Adipocyte (in vitro differentiated cells): Measurements from ENCODE around the gene ZNF69.
"Not testable (repeated sequence)": the region's sequence is repeated elsewhere in the genome, so short reads cannot be mapped to it uniquely, and the experiment has no call there.

Experiments
- DNase-seq: peaks from one replicate; pipeline ENCODE4 v3.0.0-alpha.2; 2015; ENCODE audit warnings: low read depth
- H3K27me3 ChIP-seq: replicated peaks from 2 replicates; pipeline ENCODE4 v1.7.0; 2013; ENCODE audit warnings: mild to moderate bottlenecking, low read length, moderate library complexity; ENCODE audit not compliant: control insufficient read depth, insufficient read depth
- H3K36me3 ChIP-seq: 2 replicates; pipeline ENCODE4 v1.7.0; 2013; ENCODE audit warnings: low read length, mild to moderate bottlenecking, moderate library complexity; ENCODE audit not compliant: control insufficient read depth, insufficient read depth, severe bottlenecking
- H3K4me1 ChIP-seq: 2 replicates; pipeline ENCODE4 v1.7.0; 2013; ENCODE audit warnings: mild to moderate bottlenecking, low read length, moderate library complexity; ENCODE audit not compliant: control insufficient read depth, insufficient read depth
- H3K4me3 ChIP-seq: 2 replicates; pipeline ENCODE4 v1.7.0; 2013; ENCODE audit warnings: mild to moderate bottlenecking, low read length, moderate library complexity
- H3K9ac ChIP-seq: 2 replicates; pipeline ENCODE4 v1.7.0; 2013; ENCODE audit warnings: mild to moderate bottlenecking, low read length, moderate library complexity
- H3K9me3 ChIP-seq: 2 replicates; pipeline ENCODE4 v1.7.0; 2013; ENCODE audit warnings: mild to moderate bottlenecking, low read length, moderate library complexity; ENCODE audit not compliant: control insufficient read depth

Gene ZNF69

GRCh38 chr19:11868188-11868587 is 19.4 kb upstream of the ZNF69 start:
- H3K9ac ChIP-seq: no peak overlapping the region
- H3K36me3 ChIP-seq: peaks cover 24% of the 10 kb centered on the region
- DNase-seq: no peak
- peaks cover 86% of the 10 kb centered on the region for H3K9me3 ChIP-seq
- peak overlapping the region; percentile 51 for H3K4me3 ChIP-seq
- no peaks in the 10 kb centered on the region for H3K27me3 ChIP-seq
- no peaks in the 10 kb centered on the region for H3K4me1 ChIP-seq

- no peaks in the 10 kb centered on the region for H3K27me3 ChIP-seq
- no peaks in the 10 kb centered on the region for H3K4me1 ChIP-seq
- peaks cover 51% of the 10 kb centered on the region for H3K9me3 ChIP-seq
- DNase-seq: no peak
- H3K4me3 ChIP-seq: no peak overlapping the region
- H3K36me3 ChIP-seq: peaks cover 14% of the 10 kb centered on the region
- H3K9ac ChIP-seq: no peak overlapping the region
Measured at GRCh38 chr19:11872624-11873023, 15.0 kb upstream of the ZNF69 start.

GRCh38 chr19:11873762-11874161 is 13.8 kb upstream of the ZNF69 start:
- Histone ChIP-seq H3K9ac (no peak overlapping the region), H3K27me3 (no peaks in the 10 kb centered on the region), H3K36me3 (peaks cover 3% of the 10 kb centered on the region), H3K4me1 (no peaks in the 10 kb centered on the region), H3K4me3 (no peak overlapping the region), H3K9me3 (peaks cover 40% of the 10 kb centered on the region)
- no peak for DNase-seq

- H3K27me3 ChIP-seq: peaks cover 15% of the 10 kb centered on the region
- not testable (repeated sequence) for H3K4me1 ChIP-seq, H3K4me3 ChIP-seq, H3K9ac ChIP-seq, H3K9me3 ChIP-seq, H3K36me3 ChIP-seq
- DNase-seq: peak; percentile 35
Measured at GRCh38 chr19:11879687-11880266, 7.8 kb upstream of the ZNF69 start.

- Histone ChIP-seq H3K27me3 (peaks cover 15% of the 10 kb centered on the region), H3K4me3 (no peak overlapping the region), H3K9ac (no peak overlapping the region), H3K4me1 (peaks cover 5% of the 10 kb centered on the region), H3K36me3 (no peaks in the 10 kb centered on the region), H3K9me3 (no peaks in the 10 kb centered on the region)
- DNase-seq: no peak
Measured at GRCh38 chr19:11880598-11880997, 7.0 kb upstream of the ZNF69 start.

- no peaks in the 10 kb centered on the region for H3K9me3 ChIP-seq
- H3K4me3 ChIP-seq: peak overlapping the region; percentile 7
- peaks cover 15% of the 10 kb centered on the region for H3K27me3 ChIP-seq
- no peak overlapping the region for H3K9ac ChIP-seq
- H3K4me1 ChIP-seq: peaks cover 5% of the 10 kb centered on the region
- no peaks in the 10 kb centered on the region for H3K36me3 ChIP-seq
- DNase-seq: peak; percentile 83
Measured at GRCh38 chr19:11881151-11881800, 6.3 kb upstream of the ZNF69 start.

- Histone ChIP-seq H3K9ac (no peak overlapping the region), H3K4me1 (peaks cover 9% of the 10 kb centered on the region), H3K4me3 (no peak overlapping the region), H3K36me3 (no peaks in the 10 kb centered on the region), H3K9me3 (no peaks in the 10 kb centered on the region), H3K27me3 (peaks cover 15% of the 10 kb centered on the region)
- DNase-seq: no peak
Measured at GRCh38 chr19:11882606-11883005, 5.0 kb upstream of the ZNF69 start.

GRCh38 chr19:11887234-11887610 is 360 bp upstream of the ZNF69 start:
- Histone ChIP-seq H3K36me3 (no peaks in the 10 kb centered on the region), H3K4me1 (peaks cover 17% of the 10 kb centered on the region), H3K9me3 (no peaks in the 10 kb centered on the region), H3K4me3 (peak overlapping the region; percentile 93), H3K9ac (peak overlapping the region; percentile 88), H3K27me3 (peaks cover 8% of the 10 kb centered on the region)
- no peak for DNase-seq

- H3K4me1 ChIP-seq: peaks cover 13% of the 10 kb centered on the region
- H3K9ac ChIP-seq, DNase-seq, H3K4me3 ChIP-seq, H3K27me3 ChIP-seq, H3K9me3 ChIP-seq, H3K36me3 ChIP-seq: not testable (repeated sequence)
Measured at GRCh38 chr19:11889901-11890300, 2.3 kb downstream of the ZNF69 start.

GRCh38 chr19:11890634-11891033 is 3.1 kb downstream of the ZNF69 start:
- DNase-seq: no peak
- Histone ChIP-seq H3K9ac (no peak overlapping the region), H3K9me3 (no peaks in the 10 kb centered on the region), H3K27me3 (no peaks in the 10 kb centered on the region), H3K36me3 (no peaks in the 10 kb centered on the region), H3K4me1 (peaks cover 13% of the 10 kb centered on the region), H3K4me3 (no peak overlapping the region)

GRCh38 chr19:11894851-11895250 is 7.3 kb downstream of the ZNF69 start:
- H3K27me3 ChIP-seq: no peaks in the 10 kb centered on the region
- H3K36me3 ChIP-seq: no peaks in the 10 kb centered on the region
- H3K4me3 ChIP-seq: no peak overlapping the region
- no peak overlapping the region for H3K9ac ChIP-seq
- H3K4me1 ChIP-seq: no peaks in the 10 kb centered on the region
- no peak for DNase-seq
- peaks cover under 1% of the 10 kb centered on the region for H3K9me3 ChIP-seq

GRCh38 chr19:11902228-11902627 is 14.6 kb downstream of the ZNF69 start:
- DNase-seq: no peak
- H3K4me1 ChIP-seq: no peaks in the 10 kb centered on the region
- no peak overlapping the region for H3K9ac ChIP-seq
- peaks cover 27% of the 10 kb centered on the region for H3K36me3 ChIP-seq
- H3K9me3 ChIP-seq: peaks cover 69% of the 10 kb centered on the region
- no peaks in the 10 kb centered on the region for H3K27me3 ChIP-seq
- H3K4me3 ChIP-seq: no peak overlapping the region
